ENCODE data around the gene CCSER2. TPM values are rescaled to one million over a fixed set of nuclear protein-coding genes. Genes with fewer than 3 reads are reported as not detected.

The CCSER2 gene
- polyA plus RNA-seq, 3 donors: 7.4 to 23.3 (median 14.3) TPM

GRCh38 chr10:84289521-84290200 is 38.7 kb upstream of the CCSER2 start:
- no peak overlapping the region for H3K4me3 ChIP-seq (replicated peaks in 1 of 3; ENCODE audit: low read depth in 2 of 3, low read length in 3 of 3)
- H3K4me1 Mint-ChIP-seq: no peaks in the 10 kb centered on the region
- H3K9me3 Mint-ChIP-seq: no peaks in the 10 kb centered on the region
- no peaks in the 10 kb centered on the region for H3K36me3 Mint-ChIP-seq
- intact Hi-C loops (cut with micrococcal nuclease): no loop called here
- no peaks in the 10 kb centered on the region for H3K4me1 ChIP-seq (ENCODE audit: control insufficient read depth in 1 of 2, insufficient read depth in 2 of 2, low read length in 2 of 2)
- H3K27ac ChIP-seq (ENCODE audit: low read depth in 1 of 2, low read length in 2 of 2): no peak overlapping the region
- no peaks in the 10 kb centered on the region for H4K20me1 ChIP-seq (ENCODE audit: insufficient read depth, low read length)
- H3K27me3 Mint-ChIP-seq (ENCODE audit: low read depth in 3 of 3): peaks cover 6 to 8% (median 8%) of the 10 kb centered on the region in 3 donors
- 86% methylated on average over 1 of the region's 1 CpG for WGBS (ENCODE audit: insufficient coverage)
- H3K9ac ChIP-seq (ENCODE audit: insufficient read depth, low read length, poor library complexity, severe bottlenecking): no peak overlapping the region
- no peaks in the 10 kb centered on the region for H3K9me3 ChIP-seq (replicated peaks in 1 of 2; ENCODE audit: control insufficient read depth in 1 of 2, insufficient read depth in 1 of 2, low read length in 2 of 2)
- H3K79me2 ChIP-seq (ENCODE audit: insufficient read depth, low read length): no peaks in the 10 kb centered on the region
- H2AFZ ChIP-seq (ENCODE audit: insufficient read depth, low read depth, low read length, poor library complexity, severe bottlenecking): no peak overlapping the region
- TF ChIP-seq, protein P1, sequence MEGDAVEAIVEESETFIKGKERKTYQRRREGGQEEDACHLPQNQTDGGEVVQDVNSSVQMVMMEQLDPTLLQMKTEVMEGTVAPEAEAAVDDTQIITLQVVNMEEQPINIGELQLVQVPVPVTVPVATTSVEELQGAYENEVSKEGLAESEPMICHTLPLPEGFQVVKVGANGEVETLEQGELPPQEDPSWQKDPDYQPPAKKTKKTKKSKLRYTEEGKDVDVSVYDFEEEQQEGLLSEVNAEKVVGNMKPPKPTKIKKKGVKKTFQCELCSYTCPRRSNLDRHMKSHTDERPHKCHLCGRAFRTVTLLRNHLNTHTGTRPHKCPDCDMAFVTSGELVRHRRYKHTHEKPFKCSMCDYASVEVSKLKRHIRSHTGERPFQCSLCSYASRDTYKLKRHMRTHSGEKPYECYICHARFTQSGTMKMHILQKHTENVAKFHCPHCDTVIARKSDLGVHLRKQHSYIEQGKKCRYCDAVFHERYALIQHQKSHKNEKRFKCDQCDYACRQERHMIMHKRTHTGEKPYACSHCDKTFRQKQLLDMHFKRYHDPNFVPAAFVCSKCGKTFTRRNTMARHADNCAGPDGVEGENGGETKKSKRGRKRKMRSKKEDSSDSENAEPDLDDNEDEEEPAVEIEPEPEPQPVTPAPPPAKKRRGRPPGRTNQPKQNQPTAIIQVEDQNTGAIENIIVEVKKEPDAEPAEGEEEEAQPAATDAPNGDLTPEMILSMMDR (IDR thresholded peaks at IDR 0.05): no peak
- no peak for DNase-seq
- H3K27me3 ChIP-seq (ENCODE audit: control insufficient read depth in 2 of 2, insufficient read depth in 2 of 2, low read length in 2 of 2): no peaks in the 10 kb centered on the region
- H3K36me3 ChIP-seq (replicated peaks in 1 of 2; ENCODE audit: control insufficient read depth in 1 of 2, insufficient read depth in 2 of 2, low read length in 2 of 2): no peaks in the 10 kb centered on the region
- no peak overlapping the region for H3K4me3 Mint-ChIP-seq
- no peak overlapping the region for H3K4me2 ChIP-seq (replicated peaks; ENCODE audit: extremely low read depth, low read length, poor library complexity, severe bottlenecking)
- no peak overlapping the region for H3K27ac Mint-ChIP-seq

DNA sequence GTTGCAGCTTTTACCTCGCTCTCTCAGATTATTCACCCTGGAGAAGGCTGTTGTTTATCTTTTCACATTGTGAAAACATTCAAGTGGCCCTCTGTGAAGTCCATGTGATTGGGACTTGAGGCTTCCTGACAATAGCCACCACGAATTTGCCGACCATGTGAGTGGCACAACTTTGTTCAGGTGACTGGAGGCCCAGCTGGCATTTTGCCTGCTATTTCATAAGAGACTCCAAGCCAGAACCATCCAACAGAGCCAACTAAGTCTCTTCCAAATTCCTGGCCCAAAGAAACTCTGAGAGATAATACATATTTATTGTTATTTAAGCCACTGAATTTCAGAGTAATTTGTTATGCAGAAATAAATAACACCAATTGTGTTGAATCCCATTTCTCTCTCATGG is 38.2 kb upstream of the CCSER2 start:
- H3K4me1 ChIP-seq (ENCODE audit: control insufficient read depth in 1 of 2, insufficient read depth in 2 of 2, low read length in 2 of 2): no peaks in the 10 kb centered on the region
- no peaks in the 10 kb centered on the region for H3K27me3 ChIP-seq (ENCODE audit: control insufficient read depth in 2 of 2, insufficient read depth in 2 of 2, low read length in 2 of 2)
- H3K27ac ChIP-seq (ENCODE audit: low read depth in 1 of 2, low read length in 2 of 2): no peak overlapping the region
- no peaks in the 10 kb centered on the region for H4K20me1 ChIP-seq (ENCODE audit: insufficient read depth, low read length)
- Mint-ChIP-seq H3K27ac (no peak overlapping the region), H3K9me3 (no peaks in the 10 kb centered on the region), H3K4me3 (no peak overlapping the region), H3K36me3 (no peaks in the 10 kb centered on the region), H3K27me3 (ENCODE audit: low read depth in 3 of 3) (peaks cover 6 to 8% (median 8%) of the 10 kb centered on the region in 3 donors), H3K4me1 (no peaks in the 10 kb centered on the region)
- no peak overlapping the region for H3K4me3 ChIP-seq (replicated peaks in 1 of 3; ENCODE audit: low read depth in 2 of 3, low read length in 3 of 3)
- H2AFZ ChIP-seq (ENCODE audit: insufficient read depth, low read depth, low read length, poor library complexity, severe bottlenecking): no peak overlapping the region
- H3K79me2 ChIP-seq (ENCODE audit: insufficient read depth, low read length): no peaks in the 10 kb centered on the region
- H3K9ac ChIP-seq (ENCODE audit: insufficient read depth, low read length, poor library complexity, severe bottlenecking): no peak overlapping the region
- 100% methylated on average over 1 of the region's 3 CpGs for WGBS (ENCODE audit: insufficient coverage)
- no peak overlapping the region for H3K4me2 ChIP-seq (replicated peaks; ENCODE audit: extremely low read depth, low read length, poor library complexity, severe bottlenecking)
- TF ChIP-seq, protein P1 (IDR thresholded peaks at IDR 0.05): no peak
- H3K9me3 ChIP-seq (replicated peaks in 1 of 2; ENCODE audit: control insufficient read depth in 1 of 2, insufficient read depth in 1 of 2, low read length in 2 of 2): no peaks in the 10 kb centered on the region
- H3K36me3 ChIP-seq (replicated peaks in 1 of 2; ENCODE audit: control insufficient read depth in 1 of 2, insufficient read depth in 2 of 2, low read length in 2 of 2): no peaks in the 10 kb centered on the region
- intact Hi-C loops (cut with micrococcal nuclease): no loop called here
- DNase-seq: no peak

All from CD14-positive monocyte (primary cell).